Parathyroid adenoma (tissue), 2 donors: ENCODE data around the gene C13orf46.

Source experiments
- H2AFZ ChIP-seq: fragments of 300-600 bp; sonication (generic); one replicate; pipeline ENCODE4 v1.7.0; 2017; ENCODE audit warnings: antibody characterized with exemption, mild to moderate bottlenecking
- H3K27ac ChIP-seq: fragments of 300-600 bp; sonication (generic); one replicate; pipeline ENCODE4 v1.7.0; 2017
- H3K27me3 ChIP-seq: fragments of 300-600 bp; sonication (generic); one replicate; pipeline ENCODE4 v1.7.0; 2017; ENCODE audit warnings: low read length; ENCODE audit not compliant: control insufficient read depth, insufficient read depth
- H3K36me3 ChIP-seq: fragments of 300-600 bp; sonication (generic); one replicate; pipeline ENCODE4 v1.7.0; 2017; ENCODE audit warnings: low read length; ENCODE audit not compliant: control insufficient read depth, insufficient read depth
- H3K4me1 ChIP-seq: fragments of 300-600 bp; sonication (generic); one replicate; pipeline ENCODE4 v1.7.0; 2017; ENCODE audit warnings: control low read depth
- H3K4me2 ChIP-seq: fragments of 300-600 bp; sonication (generic); one replicate; pipeline ENCODE4 v1.7.0; 2017; ENCODE audit warnings: low read length
- H3K4me3 ChIP-seq: fragments of 300-600 bp; sonication (generic); one replicate; pipeline ENCODE4 v1.7.0; 2017; ENCODE audit warnings: low read depth, low read length
- H3K79me2 ChIP-seq: fragments of 300-600 bp; sonication (generic); one replicate; pipeline ENCODE4 v1.7.0; 2017; ENCODE audit warnings: control low read depth
- H3K9ac ChIP-seq: fragments of 300-600 bp; sonication (generic); one replicate; pipeline ENCODE4 v1.7.0; 2017; ENCODE audit warnings: mild to moderate bottlenecking
- H3K9me3 ChIP-seq: fragments of 300-600 bp; sonication (generic); one replicate; pipeline ENCODE4 v1.7.0; 2017; ENCODE audit warnings: low read length; ENCODE audit not compliant: control insufficient read depth
- CTCF ChIP-seq: fragments of 300-600 bp; sonication (generic); IDR thresholded peaks from one replicate; pipeline ENCODE4 v1.7.0; 2017; ENCODE audit warnings: antibody characterized with exemption, mild to moderate bottlenecking
- donor health status: primary hyperparathyroidism.

Gene C13orf46

GRCh38 chr13:113948034-113948742 is 25.7 kb downstream of the C13orf46 start:
- H3K4me2 ChIP-seq: no peak overlapping the region
- no peaks in the 10 kb centered on the region for H3K27me3 ChIP-seq
- no peak overlapping the region for H2AFZ ChIP-seq
- TF ChIP-seq CTCF: no peak
- no peaks in the 10 kb centered on the region for H3K4me1 ChIP-seq
- no peak overlapping the region for H3K27ac ChIP-seq
- H3K4me3 ChIP-seq: no peak overlapping the region
- no peaks in the 10 kb centered on the region for H3K36me3 ChIP-seq
- no peaks in the 10 kb centered on the region for H3K79me2 ChIP-seq
- H3K9ac ChIP-seq: no peak overlapping the region
- no peaks in the 10 kb centered on the region for H3K9me3 ChIP-seq

- Histone ChIP-seq H3K4me2 (no peak overlapping the region), H3K27ac (no peak overlapping the region), H3K4me1 (no peaks in the 10 kb centered on the region), H3K4me3 (no peak overlapping the region), H3K27me3 (no peaks in the 10 kb centered on the region), H3K36me3 (no peaks in the 10 kb centered on the region), H3K9ac (no peak overlapping the region), H3K79me2 (no peaks in the 10 kb centered on the region), H3K9me3 (no peaks in the 10 kb centered on the region), H2AFZ (no peak overlapping the region)
- peak; percentile 46 for TF ChIP-seq CTCF
These were observed 26.4 kb downstream of the C13orf46 start for GRCh38 chr13:113947311-113948033.

GRCh38 chr13:113946409-113947181 is 27.3 kb downstream of the C13orf46 start:
- no peaks in the 10 kb centered on the region for H3K79me2 ChIP-seq
- no peaks in the 10 kb centered on the region for H3K4me1 ChIP-seq
- H2AFZ ChIP-seq: no peak overlapping the region
- no peak overlapping the region for H3K4me2 ChIP-seq
- no peaks in the 10 kb centered on the region for H3K27me3 ChIP-seq
- H3K36me3 ChIP-seq: no peaks in the 10 kb centered on the region
- H3K4me3 ChIP-seq: no peak overlapping the region
- H3K27ac ChIP-seq: no peak overlapping the region
- no peaks in the 10 kb centered on the region for H3K9me3 ChIP-seq
- H3K9ac ChIP-seq: no peak overlapping the region
- no peak for TF ChIP-seq CTCF

- Histone ChIP-seq H3K9ac (no peak overlapping the region), H3K4me2 (no peak overlapping the region), H3K4me3 (no peak overlapping the region), H3K9me3 (no peaks in the 10 kb centered on the region), H3K4me1 (no peaks in the 10 kb centered on the region), H3K79me2 (no peaks in the 10 kb centered on the region), H3K27ac (no peak overlapping the region), H3K27me3 (no peaks in the 10 kb centered on the region), H3K36me3 (no peaks in the 10 kb centered on the region), H2AFZ (no peak overlapping the region)
- no peak for TF ChIP-seq CTCF
These were observed 27.9 kb downstream of the C13orf46 start for GRCh38 chr13:113945857-113946408.
